GM19043 (cell line): ENCODE data around the gene EZR.

ENCODE experiments used
- ATAC-seq: cut with Tn5 transposase; IDR thresholded peaks from one replicate; pipeline ENCODE4 v1.9.1; 2021; ENCODE audit warnings: low read depth; ENCODE audit not compliant: unreplicated experiment

The EZR gene

DNA sequence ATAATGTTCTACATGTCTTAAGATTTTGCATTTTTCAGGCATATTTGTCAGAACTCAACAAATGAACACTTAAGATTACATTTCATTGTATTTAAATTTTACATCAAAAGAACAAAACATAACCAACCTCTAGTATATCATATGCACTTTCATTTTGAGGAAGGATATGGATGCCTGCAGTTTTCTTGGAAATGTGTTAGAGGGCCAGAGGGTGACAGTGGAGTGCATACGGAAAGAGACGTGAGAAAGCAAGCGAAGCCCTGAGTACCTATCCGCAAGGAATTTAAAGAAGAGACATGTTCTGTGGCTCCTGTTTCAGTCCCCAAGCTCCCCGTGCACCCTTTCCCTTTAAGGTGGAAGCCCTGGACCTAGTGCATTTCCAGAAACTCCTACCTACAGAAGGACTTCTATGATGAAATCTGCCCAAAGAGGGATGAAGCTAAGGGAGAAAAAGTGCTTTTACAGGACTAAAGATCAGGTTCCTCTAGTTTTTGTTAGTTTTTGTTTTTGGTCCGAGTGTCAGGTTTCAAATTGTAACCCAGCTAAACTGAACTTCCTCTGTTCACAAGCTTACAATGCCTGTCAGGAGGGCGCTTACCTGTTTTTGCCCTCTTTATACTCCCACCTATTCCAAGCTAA lies 38.8 kb downstream of the EZR start:
- no peak for ATAC-seq

DNA sequence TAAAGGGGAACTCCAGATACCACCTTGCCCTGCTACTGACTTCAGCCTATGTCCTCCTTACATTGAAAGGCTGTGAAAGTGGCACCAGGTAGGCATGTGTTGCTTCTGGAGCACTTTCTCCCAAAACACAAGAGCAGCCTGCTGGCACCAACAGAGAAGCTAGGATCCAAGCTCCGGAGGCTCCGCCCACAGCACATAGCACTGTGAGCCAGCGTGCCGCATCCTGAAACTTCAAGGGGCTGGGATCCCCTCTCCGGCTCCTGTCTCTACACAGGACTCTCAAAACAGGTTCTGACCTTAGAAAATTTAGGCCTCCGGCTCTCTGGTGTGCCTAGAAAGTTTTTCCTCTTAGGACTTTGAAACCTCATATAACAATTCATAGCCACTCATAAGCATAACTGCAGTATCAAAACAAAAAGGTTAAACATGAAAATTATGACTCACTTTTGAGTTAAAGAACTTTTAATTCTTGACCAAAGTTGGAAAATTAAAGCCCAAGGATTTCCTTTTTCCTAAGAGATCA lies 41.1 kb downstream of the EZR start:
- ATAC-seq, result no peak

DNA sequence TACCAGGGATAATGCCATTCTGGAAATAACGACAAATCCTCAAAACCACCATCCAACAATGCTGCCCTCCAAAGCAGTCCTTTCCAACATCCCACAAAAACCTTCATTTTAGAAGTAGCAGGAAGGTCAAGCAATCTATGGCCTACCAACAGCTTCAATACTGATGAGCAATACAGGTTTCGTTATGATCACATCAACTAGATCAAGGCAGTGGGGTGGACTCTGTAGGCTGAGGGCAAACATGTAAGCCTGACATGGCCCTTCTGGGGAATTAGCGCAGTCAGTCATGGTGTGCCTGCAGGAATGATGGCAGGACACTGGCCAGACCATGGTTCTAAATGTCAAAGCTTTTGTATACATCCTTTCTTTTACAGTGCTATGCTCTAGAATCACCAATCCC lies 41.7 kb downstream of the EZR start:
- no peak for ATAC-seq

DNA sequence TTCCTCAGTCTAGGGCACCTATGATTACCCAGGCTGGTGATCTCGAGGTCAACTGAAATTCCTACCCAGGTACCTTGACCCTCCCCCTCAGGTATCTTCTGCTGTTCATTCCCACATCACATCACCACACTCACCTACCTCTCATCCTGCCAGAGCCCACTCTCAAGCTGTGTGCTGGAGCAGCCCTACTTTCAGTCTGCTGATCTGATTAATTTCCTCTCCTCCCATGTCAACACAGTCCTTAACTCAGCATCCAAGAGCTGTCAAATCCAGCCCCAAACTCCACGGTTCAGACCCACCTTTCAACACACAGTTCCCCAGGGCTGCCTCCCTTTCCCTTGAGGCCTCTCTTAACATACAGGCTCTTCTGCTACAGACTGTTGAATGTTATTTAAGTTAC lies 42.4 kb downstream of the EZR start:
- no peak for ATAC-seq

DNA sequence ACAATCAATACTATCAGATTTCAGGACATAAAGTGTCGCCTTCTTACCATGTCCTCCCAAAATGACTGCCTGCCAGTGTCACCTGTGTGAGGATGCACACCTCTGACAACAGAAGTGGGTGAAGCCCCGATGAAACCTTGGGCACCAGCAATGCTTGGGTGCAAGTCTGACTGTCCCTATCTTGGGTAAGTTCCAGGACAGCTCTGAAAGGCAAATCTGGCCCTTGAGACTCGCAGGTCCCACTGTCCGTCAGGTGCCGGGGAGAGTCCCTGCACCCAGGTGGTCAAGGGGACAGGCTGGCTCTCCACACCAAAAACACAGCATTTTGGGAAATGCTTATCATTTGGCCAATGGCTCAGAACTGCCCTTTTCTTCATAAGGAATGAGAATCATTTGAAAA lies 43.3 kb downstream of the EZR start:
- no peak for ATAC-seq

DNA sequence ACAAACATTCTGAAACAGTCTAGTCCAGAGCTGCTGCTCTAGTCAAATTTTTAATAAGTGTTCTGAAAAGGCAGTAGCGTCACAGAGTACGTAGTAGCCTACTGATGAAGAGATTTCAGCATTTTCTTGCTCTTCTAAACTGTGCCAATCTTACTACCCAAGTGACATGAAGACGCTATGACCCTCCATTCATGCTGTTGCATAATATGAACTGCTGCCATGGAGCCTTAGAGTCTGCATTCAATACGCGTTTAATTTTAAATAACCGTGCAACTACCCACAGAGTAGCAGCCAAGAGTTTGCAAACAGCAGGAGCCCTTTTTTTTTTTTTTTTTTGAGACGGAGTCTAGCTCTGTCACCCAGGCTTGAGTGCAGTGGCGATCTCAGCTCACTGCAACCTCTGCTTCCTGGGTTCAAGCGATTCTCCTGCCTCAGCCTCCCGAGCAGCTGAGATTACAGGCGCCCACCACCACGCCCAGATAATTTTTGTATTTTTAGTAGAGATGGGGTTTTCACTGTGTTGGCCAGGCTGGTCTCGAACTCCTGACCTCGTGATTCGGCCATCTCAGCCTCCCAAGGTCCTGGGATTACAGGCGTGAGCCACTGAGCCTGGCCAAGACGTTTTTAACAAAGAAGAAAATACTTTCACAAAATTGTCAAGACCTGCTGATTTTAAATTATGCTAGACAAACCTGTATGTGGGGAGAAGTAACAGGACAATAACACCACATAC lies 44.3 kb downstream of the EZR start:
- ATAC-seq, result no peak

DNA sequence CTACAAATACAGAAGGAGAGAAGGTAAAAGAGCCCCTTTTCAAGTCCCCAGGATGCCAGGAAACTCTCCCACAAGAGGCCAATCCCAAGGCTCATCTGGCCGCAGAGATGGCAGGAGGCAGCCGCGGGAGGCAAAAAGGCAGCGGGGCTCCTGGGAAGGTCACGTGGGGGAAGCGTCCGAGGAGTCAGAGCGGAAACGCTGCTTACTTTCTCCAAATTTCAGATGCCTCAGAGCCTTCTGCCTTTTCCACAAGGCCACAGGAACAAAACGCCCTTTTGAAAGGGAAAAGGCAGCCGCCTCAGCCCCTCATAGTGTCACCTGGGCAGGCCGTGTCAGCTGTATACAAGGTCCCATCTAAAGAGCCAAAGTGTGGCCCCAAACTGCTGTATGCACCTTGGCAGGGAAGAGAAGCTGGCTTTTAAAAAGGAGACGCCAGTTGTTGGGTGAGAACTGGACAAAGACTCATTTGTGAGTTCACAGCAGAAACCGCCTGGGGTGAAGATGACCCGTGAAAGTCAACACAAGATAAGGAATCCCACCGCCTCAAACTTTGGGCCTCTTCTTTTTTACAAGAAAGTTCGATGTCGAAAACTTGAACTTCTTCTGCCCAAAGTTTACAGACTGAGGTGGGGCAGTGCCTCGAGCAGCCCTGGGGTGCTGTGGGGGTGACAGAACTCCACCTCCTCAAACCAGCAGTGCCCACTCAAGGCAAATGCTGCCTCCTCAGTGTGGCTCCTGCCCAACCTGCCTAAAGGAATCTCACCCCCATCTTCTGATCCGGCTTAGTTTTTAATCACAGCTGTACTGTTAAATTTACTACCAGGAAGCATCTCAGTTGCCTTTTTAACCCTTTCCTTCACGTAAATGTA lies 45.4 kb downstream of the EZR start:
- ATAC-seq, result no peak

DNA sequence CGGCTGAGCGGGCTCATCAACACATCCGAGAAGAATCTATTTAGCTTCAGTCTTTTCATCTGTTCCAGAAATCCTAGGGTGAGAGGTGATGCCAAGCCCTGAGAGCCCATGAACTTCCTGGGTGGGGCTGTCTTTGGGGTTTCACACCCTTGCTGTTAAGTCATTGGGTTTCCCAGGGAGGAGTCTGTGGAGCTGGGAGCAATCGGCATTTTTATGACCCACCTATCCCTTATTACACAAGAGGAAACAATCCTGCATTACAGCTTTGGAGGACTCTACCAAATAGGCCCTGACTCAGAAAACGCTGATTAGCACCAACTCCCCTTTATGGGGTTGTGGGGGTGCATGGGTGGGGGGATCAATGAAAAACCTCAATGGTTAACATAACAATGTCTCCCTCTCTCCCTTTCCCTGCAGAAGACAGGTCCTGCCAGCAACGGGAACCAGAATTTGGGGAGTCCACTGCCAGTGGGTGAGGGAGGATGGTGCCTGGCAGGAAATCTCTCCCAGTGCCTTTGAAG lies 46.3 kb downstream of the EZR start:
- ATAC-seq, result no peak

DNA sequence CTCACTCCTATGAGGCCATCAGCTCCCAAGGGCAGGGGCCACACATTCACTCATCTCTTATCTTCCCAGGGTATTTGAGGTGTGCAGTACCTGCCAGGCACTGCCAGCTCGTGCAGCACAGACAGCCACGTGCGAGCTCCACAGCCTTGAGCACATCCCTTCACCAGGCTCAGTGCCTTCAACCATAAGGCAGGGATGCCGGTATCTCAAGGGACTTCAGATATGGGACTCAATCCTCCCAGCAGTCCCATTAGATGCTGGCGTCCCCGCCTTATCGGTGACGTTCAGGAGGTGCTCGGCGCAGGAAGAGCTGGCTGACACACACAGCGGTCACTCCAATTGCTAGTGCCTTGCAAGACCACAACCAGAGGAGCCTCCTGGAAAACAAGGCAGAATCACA lies 47.0 kb downstream of the EZR start:
- ATAC-seq, result no peak

DNA sequence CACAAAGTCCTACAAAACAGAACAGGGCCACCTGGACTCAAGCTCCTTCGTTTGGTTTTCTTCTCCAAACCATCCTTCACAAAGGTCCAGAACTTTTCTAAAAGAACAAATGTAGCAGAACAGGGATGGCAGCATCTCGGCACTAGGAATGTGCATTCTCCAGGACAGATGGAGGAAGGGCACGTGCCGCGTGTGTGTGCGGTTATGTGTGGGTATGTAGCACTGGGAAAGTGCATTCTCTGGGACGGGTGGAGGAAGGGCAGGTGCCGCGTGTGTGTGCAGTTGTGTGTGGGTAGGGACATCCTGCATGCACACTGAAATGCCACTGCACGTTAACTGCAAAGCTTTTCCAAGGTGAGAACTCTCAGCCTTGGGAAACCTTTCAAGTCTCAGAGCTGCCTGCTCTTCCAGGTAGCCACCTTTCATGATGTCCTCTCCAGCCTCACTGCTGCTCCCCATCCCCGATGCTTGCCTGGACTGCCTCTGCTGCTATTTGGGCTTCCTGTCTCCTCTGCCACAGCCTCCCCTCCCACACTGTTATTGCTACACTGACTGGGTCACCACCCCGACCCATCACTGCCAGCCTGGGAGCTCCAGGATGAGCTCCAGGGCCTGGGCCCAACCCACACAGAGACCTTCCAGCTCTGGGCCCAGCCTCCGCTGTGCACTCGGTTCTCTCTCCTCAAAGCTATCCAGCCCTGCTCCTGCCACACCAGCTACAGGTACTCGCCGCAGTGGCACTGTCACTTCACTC lies 47.6 kb downstream of the EZR start:
- no peak for ATAC-seq

DNA sequence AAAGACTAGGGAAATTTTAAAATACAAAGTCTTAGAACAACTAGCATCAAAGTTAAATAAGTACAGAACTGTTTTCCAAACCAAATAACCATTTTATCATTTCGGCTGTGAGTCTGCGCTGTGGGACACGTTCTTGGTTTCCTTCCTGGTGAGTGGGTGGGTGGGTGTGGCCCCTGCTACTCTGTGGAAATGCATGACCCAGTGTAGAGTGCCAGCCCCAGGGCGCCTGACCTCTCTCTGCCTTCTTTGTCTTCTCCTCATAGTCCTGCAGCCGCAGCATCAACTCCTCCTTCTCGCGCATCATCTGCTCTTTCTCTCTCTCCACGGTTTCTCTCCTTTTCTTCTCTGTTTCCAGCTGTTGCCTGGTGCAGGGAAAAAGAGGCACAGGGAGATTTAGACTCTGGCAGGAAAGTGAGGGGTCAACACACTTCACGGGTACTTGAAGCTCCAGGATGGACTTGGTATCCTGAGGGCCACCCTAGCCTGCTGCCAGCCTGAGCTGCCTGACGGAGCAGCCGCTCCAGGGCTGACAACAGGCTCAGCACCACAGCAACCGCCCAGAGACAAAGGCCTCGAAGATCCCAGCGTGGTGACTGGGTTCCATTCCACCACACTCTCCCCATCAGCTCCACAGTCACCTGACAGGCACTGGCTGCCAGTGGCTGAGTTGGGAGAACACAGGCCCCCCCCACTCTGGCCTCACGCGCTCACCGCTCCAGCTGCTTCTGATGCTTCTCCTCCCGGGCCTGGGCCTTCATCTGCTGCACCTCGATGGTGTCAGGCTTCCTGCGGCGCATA lies 48.4 kb downstream of the EZR start:
- ATAC-seq, result no peak

DNA sequence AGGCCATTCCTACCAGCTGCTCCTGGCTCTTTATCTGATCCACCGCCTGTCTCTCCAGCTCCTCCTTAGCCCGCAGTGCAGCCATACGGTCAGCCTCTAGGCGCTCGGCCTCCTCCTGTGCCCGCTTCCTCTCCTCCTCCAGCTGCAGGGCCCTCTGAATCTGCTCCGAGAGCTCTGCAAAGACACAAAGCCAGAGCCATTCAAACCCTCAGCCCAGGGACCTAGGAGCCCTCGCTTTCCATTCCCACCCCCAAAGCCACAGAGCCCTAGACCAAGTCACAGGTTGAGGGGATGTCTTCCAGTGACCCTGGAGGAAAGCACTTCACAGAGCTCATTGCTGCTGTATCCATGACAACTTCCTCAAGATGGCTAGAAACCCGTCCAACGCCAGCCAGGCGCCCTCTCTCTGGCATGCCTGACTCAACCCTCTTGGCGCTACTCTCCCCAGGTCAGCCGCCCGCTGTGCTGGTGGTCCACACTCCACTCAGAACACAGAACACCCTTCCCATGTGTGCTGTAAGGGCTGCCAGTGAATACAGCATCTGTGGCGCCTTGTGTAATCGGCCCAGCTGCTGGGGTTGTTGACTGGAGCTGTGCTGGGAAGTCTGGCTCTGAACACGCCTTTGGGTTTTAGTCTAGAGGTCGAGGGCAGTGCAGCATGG lies 49.3 kb downstream of the EZR start:
- no peak for ATAC-seq

DNA sequence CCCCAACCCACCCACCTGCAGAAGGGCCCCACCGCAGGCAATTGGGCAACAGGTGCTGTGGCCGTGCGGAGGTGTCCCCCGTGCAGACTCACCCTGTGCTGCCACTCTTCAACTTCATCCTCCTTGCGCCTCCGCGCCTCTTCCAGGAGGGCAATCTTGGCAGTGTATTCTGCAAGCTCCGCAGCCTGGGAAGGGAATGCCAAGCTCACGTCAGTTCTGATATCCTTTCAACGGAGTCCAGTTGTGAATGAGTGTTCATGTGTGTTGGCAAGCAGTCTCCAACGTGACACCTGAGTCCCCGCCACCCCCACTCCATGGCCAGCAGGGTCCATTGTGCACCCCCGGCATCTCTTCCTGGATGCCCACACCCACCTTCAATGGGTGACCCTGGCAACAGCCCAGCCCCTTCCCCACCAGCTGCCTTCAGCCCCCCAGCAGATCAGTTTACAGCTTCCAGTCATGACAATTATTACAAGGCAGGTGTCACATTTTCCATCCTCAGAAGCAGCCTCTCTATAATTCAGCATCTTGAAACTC lies 49.9 kb downstream of the EZR start:
- no peak for ATAC-seq

DNA sequence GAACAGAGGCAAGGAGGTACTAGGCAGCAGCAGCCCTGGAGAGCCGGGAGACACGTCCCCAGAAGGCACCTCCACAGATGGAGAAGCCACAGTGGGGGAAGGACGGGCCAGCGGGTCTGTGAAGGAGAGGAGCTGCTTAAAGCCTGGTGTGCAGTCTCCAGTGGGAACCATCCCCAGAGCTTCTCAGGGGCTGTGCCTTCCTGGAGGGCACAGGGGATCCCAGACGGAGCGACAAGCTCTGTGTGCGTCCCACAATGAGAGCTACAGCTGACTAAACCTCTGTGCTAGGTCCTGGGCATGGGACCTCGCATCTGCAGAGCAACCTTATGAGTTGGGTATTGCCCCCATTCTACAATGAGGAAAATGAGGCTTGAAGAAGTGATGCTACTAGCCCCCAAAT lies 50.7 kb downstream of the EZR start:
- ATAC-seq, result no peak

DNA sequence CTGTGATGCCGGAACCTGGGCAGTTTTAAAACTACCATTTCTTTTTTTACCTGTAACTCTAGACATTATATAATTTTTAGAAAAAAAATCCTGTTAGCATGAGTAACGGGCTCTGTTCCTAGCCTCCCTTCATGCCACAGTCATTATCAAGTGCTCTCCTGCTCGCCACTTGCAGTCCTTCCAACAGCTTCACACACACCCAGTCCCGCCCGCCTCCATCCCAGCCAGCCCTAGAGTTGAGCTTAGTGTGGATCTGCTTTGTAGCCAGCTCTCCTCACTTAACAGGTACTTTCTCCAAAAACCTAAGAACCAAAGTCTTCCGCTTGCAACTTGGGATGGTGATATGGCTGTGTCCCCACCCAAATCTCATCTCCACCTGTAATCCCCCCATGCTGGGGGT lies 51.5 kb downstream of the EZR start:
- ATAC-seq, result no peak

DNA sequence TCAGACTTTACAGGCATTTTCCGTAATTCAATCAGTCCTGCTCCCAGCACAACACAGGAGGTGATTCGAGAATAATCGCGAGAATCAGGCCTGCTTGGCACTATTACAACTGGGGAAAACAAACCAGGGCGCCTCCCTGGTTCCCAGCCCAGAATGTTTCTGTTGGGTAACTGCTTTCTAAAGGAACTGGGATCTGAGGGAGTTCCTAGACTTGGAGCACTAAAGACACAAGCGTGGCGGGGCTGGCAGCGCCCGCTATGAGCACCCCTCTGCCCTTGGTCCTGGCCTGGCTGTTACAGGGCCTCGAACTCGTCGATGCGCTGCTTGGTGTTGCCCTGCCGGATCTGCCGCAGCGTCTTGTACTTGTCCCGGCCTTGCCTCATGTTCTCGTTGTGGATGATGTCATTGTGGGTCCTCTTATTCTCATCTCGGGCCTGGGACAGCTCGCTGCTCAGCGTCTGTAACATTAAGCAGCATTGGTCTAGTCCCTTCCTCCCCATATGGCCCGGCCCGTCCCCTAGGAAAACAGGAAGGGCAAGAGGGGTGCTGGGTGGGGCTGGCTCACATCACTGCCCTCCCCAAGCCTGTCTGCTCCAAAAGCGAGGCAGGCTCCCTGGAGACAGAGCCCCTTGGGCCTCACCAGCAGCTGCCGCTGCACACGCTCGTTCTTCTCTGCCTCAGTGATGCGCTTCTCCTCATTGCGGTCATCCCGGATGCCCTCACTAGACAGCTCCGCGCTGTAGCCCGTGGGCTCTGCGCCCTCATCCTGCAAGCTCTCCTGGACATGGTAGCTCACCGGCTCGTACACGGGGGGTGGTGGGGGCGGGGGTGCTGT lies 52.3 kb downstream of the EZR start:
- no peak for ATAC-seq

DNA sequence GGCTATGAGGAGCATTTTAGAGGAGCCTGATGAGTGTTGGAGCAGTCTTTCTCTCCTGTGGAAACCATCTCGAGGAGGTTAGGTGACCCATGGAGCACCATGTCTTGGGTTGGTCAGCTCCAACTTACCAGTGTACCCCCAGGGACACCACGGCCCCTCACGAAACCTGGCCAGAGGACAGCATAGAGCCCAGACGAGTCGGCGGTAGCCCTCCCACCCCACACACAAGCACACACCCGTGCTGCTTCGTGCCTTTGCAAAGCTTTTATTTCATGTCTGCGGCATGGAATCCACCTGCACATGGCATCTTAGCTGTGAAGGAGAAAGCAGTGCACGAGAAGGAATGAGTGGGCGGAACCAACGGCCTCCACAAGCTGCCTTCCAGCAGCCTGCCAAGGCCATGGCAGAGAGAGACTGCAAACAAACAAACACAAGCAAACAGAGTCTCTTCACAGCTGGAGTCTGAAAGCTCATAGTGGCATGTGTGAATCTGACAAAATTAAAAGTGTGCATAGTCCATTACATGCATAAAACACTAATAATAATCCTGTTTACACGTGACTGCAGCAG lies 53.6 kb downstream of the EZR start:
- no peak for ATAC-seq

DNA sequence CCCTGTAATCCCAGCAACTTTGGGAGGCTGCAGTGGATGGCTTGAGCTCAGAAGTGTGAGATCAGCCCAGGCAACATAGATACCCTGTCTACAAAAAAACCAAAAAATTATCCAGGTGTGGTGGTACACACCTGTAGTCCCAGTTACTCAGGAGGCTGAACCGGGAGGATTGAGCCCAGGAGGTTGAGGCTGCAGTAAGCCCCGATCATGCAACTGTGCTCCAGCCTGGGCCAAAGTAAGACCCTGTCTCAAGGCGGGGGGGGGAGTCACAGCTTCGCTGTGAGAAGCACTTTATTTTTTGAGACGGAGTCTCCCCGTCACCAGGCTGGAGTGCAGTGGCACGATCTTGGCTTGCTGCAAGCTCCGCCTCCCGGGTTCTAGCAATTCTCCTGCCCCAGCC lies 54.2 kb downstream of the EZR start:
- ATAC-seq, result no peak
